Measurements from ENCODE around the gene S100P. TPM values are rescaled to one million over a fixed set of nuclear protein-coding genes. Genes with fewer than 3 reads are reported as not detected.

Gene S100P
- total RNA-seq, 4 donors from 2014 or later, result not detected

DNA sequence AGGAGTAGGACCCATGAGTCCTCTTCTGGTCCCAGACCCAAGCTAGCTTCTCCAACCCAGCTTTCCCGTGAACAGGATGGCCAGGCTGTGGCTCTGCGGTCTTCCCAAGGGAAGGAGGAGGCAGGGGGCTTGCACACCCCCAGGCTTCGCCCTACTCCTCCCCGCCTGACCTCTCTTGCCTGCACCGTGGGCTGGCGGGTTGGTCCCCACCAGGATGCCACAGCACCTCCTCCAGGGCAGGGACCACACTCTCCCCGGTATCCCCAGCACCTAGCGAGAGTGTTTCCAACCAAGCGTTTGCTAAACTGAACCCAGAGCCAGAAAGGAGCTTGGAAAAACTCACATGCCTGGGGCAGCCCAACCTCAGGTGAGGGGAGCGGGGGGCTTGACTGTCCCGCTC is 9.0 kb upstream of the S100P start:
- TF ChIP-seq, protein P1, sequence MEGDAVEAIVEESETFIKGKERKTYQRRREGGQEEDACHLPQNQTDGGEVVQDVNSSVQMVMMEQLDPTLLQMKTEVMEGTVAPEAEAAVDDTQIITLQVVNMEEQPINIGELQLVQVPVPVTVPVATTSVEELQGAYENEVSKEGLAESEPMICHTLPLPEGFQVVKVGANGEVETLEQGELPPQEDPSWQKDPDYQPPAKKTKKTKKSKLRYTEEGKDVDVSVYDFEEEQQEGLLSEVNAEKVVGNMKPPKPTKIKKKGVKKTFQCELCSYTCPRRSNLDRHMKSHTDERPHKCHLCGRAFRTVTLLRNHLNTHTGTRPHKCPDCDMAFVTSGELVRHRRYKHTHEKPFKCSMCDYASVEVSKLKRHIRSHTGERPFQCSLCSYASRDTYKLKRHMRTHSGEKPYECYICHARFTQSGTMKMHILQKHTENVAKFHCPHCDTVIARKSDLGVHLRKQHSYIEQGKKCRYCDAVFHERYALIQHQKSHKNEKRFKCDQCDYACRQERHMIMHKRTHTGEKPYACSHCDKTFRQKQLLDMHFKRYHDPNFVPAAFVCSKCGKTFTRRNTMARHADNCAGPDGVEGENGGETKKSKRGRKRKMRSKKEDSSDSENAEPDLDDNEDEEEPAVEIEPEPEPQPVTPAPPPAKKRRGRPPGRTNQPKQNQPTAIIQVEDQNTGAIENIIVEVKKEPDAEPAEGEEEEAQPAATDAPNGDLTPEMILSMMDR (IDR thresholded peaks at IDR 0.05), result no peak
- TF ChIP-seq POLR2A (IDR thresholded peaks at IDR 0.05) (no peak), EP300 (IDR thresholded peaks at IDR 0.05) (no peak)
- no peaks in the 10 kb centered on the region for H3K27me3 ChIP-seq
- peaks cover 0 to 17% (median 0%) of the 10 kb centered on the region in 3 donors for H3K36me3 ChIP-seq
- no peak overlapping the region for H3K27ac ChIP-seq
- WGBS, 2 donors, result 82 to 86% methylated on average over 9 to 11 of the region's 11 CpGs
- no peak overlapping the region for H3K4me3 ChIP-seq
- H3K4me1 ChIP-seq, result peaks cover 0 to 18% (median 10%) of the 10 kb centered on the region in 4 donors
- H3K9me3 ChIP-seq, result no peaks in the 10 kb centered on the region
- no peak for DNase-seq (ENCODE audit: low spot score in 2 of 2)

DNA sequence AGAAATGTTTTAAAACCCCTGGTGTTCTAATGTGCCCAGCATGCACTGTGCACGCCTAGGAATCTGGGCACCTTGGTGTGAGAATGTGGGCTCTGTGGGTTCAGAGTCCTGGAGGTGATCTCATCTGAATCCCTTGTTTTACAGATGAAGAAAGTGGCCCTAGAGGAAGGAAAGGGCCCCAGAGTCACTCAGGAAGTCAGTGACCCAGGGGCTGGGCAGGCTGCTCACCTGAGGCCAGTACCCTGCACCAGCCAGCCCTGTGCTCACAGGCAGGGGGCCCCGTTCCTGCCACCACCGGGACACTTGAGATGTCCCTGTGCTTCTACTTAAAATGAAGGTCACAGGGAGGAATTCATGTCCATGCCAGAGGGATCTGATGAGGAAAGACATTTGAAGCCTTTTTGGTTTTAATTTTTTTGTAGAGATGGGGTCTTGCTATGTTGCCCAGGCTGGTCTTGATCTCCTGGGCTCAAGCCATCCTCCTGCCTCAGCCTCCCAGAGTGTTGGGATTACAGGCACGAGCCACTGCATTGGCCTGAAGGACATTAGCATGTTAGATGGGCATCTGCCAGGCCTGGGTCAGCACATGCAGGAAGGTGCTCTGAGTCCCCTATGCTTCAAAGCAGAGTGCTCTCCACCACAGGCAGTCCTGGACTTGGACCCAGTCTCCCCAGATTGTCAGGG is 7.4 kb upstream of the S100P start:
- DNase-seq (ENCODE audit: low spot score in 2 of 2), result no peak
- no peak overlapping the region for H3K27ac ChIP-seq
- no peaks in the 10 kb centered on the region for H3K27me3 ChIP-seq
- WGBS, 2 donors, result 76 to 79% methylated on average over 4 of the region's 4 CpGs
- no peaks in the 10 kb centered on the region for H3K9me3 ChIP-seq
- no peak overlapping the region for H3K4me3 ChIP-seq
- TF ChIP-seq, protein P1 (IDR thresholded peaks at IDR 0.05), result no peak
- TF ChIP-seq EP300 (IDR thresholded peaks at IDR 0.05) (no peak), POLR2A (IDR thresholded peaks at IDR 0.05) (no peak)
- peaks cover 0 to 23% (median 10%) of the 10 kb centered on the region in 4 donors for H3K4me1 ChIP-seq
- peaks cover 0 to 2% (median 0%) of the 10 kb centered on the region in 3 donors for H3K36me3 ChIP-seq

DNA sequence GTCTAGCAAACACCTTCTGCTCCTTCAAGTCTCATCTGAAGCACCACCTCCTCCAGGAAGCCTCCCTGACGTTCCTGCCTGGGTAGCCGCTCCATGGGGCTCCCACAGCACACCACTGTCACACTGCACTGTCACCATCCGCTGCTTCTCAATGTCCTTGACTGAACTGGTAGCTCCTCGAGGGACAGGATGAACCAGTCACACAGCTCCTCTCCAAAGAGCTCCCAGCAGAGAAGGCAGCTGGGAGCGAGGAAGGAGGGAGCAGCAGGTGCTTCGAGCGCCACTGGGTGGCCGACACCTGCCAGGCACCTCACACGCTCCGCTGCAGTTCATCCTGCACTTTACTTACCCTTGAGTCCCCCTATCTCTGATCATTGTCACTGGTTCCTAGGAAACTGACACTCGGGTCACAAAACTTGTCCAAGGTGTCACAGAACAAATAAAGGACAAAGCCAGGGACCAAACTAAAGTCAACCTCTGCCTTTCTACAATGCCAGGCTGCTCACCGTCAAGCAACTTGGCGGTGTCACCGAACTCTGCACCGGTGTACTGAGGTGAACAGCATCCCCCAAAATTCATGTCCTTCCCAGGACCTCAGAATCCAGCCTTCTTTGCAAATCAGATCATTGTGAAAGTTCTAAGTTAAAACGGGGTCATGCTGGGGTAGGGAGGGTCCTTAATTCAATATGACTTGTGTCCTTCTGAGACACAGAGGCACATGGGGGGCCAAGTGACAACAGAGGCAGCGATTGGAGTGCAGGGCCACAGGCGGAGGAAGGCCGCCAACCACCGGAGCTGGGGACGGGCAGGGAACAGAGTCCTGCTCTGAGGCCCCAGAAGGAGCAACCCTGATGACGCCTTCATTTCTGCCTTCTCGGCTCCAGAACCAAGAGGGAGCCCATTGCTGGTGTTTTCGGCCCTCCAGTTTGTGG is 5.5 kb upstream of the S100P start:
- Histone ChIP-seq H3K4me3 (peak overlapping the region in 1 of 4 donors; percentile 23), H3K27me3 (no peaks in the 10 kb centered on the region), H3K36me3 (no peaks in the 10 kb centered on the region), H3K4me1 (peaks cover 0 to 35% (median 18%) of the 10 kb centered on the region in 4 donors), H3K27ac (peak overlapping the region in 3 of 4 donors; percentile 47 to 81 (median 75)), H3K9me3 (no peaks in the 10 kb centered on the region)
- DNase-seq (ENCODE audit: low spot score in 2 of 2), result no peak
- WGBS, 2 donors, result 73 to 82% methylated on average over 21 of the region's 24 CpGs
- TF ChIP-seq EP300 (IDR thresholded peaks at IDR 0.05), result no peak
- TF ChIP-seq, protein P1 (IDR thresholded peaks at IDR 0.05), result no peak
- no peak for TF ChIP-seq POLR2A (IDR thresholded peaks at IDR 0.05)

DNA sequence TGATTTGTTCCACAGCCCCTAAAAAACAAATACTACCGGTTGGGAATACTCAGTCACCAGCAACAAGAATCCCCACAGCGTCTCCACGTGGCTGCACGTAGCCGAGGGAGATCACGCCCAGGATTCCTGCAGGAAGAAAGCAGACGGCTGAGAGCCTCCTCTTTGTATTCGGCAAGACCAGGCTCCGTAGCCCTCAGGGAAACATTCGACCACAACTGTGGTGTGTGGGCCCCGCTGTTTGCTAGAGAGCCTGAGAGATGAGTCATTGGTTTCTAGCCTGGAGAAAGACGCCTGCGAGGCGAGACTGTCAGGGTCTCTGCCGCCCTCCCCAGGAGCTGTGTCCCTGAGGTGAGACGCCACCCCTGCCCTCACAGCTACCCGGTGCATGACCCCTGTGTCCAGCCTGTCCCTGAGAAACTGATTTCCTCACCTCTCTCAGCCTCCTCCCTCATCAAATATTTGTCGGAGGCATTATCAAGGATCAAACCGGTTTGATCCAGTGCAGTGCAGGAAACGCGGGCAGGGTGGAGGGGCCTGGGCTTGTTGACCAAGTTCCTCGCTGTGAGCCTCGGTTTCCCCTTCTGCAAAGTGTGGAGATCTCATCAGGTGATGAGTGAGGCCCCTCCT is 4.7 kb upstream of the S100P start:
- peak overlapping the region in 2 of 4 donors; percentile 10 to 23 for H3K4me3 ChIP-seq
- no peaks in the 10 kb centered on the region for H3K9me3 ChIP-seq
- H3K27ac ChIP-seq, result peak overlapping the region; percentile 8 to 81 (median 61)
- no peaks in the 10 kb centered on the region for H3K27me3 ChIP-seq
- peak; percentile 37 to 48 for DNase-seq (ENCODE audit: low spot score in 2 of 2)
- 15 to 20% methylated on average over 23 of the region's 23 CpGs for WGBS, 2 donors
- no peaks in the 10 kb centered on the region for H3K36me3 ChIP-seq
- peaks cover 0 to 42% (median 21%) of the 10 kb centered on the region in 4 donors for H3K4me1 ChIP-seq
- TF ChIP-seq POLR2A (IDR thresholded peaks at IDR 0.05) (no peak), EP300 (IDR thresholded peaks at IDR 0.05) (no peak)
- TF ChIP-seq, protein P1 (IDR thresholded peaks at IDR 0.05), result no peak

Data from tibial nerve (tissue), 4 donors.